ENCODE data around the gene PYM1. TPM values are rescaled to one million over a fixed set of nuclear protein-coding genes. Genes with fewer than 3 reads are reported as not detected.
A peak's percentile ranks its signal among the peaks of the same experiment; 100 is the strongest.

Gene PYM1
- total and polyA plus RNA-seq, 2 of the 8 experiments (the other 6 are each of a cell fraction or from before 2014, with no cell fraction given) = 38.7 to 58.5 TPM

DNA sequence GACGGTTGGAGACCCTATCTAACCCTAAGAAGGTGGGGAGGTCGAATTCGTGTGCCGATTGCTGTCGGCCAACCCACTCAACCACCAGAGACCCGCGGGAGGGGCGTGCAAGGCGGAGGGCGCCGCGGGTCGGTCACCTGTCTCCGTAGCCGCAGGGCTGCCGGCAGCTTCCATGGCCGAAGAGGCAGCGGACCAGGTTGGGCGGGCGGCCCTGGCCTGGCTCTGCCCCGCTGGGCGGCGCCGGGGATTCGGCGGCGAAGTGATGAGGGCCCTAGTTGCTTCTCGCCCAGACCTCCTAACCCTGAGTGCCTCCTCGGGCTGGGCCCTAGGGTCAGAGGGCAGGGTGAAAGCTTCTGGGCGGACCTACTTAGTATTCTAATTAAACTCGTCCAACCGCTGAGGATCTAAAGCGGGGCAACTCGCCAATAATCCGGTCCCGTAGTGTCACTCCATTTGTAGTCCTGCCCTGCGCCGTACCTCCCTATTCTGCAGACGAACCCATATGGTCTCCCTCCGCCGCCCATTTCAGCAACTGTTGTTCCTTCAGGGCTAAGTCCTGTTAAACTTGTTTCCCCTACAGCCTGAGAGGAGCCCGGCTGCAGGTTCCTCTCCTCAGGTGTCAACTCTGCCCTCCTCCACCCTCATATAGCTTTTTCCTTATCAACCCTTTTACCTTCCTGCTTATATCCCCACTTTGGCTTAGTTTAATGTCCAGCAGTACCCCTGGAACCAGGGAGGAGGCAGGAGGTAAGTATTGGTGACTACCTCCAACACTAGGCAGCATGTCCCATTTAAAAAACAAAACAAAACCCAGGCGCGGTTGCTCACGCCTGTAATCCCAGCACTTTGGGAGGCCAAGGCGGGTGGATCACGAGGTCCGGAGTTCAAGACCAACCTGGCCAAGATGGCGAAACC lies at the start of gene PYM1 (continued):
- peak in 1 of 2 experiments; percentile 75; a peak in 2 of 4 replicates for TF ChIP-seq SIN3A (conservative IDR thresholded peaks at IDR 0.05 in 1 of 2, IDR thresholded peaks at IDR 0.05 in 1 of 2; ENCODE audit: low read depth in 1 of 2, low read length in 2 of 2)
- TF ChIP-seq, protein P1, sequence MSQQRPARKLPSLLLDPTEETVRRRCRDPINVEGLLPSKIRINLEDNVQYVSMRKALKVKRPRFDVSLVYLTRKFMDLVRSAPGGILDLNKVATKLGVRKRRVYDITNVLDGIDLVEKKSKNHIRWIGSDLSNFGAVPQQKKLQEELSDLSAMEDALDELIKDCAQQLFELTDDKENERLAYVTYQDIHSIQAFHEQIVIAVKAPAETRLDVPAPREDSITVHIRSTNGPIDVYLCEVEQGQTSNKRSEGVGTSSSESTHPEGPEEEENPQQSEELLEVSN (IDR thresholded peaks at IDR 0.05) = no peak

Data from H1 (cell line).